Fibroblast of mammary gland (primary cell): ENCODE results near the gene BRWD1.

Experiments used
- DNase-seq: peaks from one replicate; pipeline ENCODE4 v3.0.0-alpha.2; 2010; ENCODE audit warnings: low read depth
- H3K4me3 ChIP-seq: 2 replicates; pipeline ENCODE4 v1.5.1; 2011; ENCODE audit warnings: low read depth, mild to moderate bottlenecking, low read length, moderate library complexity; ENCODE audit not compliant: control insufficient read depth
- CTCF ChIP-seq: conservative IDR thresholded peaks from 2 replicates; pipeline ENCODE4 v1.5.1; 2011; ENCODE audit warnings: low read depth, low read length, inconsistent platforms; ENCODE audit not compliant: control insufficient read depth, insufficient read depth

The BRWD1 gene

DNA sequence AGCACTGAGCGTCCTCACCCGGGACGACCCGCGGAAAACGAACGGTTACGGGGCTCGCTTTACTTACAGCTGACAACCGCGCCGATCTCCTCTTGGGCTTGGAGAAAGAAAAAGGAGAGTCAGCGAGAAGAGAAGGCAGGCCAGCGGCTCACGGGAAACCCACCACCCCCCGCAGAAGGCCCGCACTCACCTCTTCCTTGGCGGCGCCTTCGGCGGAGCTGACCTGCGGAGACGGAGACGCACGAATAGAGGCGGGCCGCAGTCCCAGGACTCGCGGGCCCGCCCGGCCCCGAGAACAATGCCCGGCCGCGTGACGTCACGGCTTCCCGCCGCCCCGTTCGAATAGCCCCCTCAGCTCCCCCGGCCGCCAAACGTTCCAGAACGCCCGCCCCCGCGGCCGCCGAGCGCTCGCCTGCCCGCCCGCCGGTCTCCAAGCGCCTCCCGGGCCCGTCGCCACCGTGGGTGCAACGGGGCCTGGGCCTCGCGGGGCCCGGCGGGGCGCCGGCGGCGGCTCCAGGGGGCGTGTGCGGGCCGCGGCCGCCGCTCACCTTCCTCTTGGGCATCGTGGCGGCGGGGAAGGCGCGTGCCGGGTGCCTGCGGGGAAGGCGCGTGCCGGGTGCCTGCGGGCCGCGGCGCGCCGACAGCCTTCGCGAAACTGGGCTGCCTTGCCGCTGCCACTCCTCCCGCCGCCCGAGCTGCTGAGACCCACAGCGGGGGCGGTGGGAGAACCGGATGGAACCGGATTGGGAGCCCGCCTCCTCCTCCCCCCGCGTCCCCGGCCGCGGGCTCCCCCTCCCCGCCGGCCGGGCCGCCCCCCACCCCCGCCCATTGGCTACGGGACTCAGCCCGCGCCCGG is 35.2 kb upstream of the BRWD1 start, which contains the start of gene HMGN1:
Gene HMGN1, minus strand, starts transcription at position 734 of the 856 bp plus-strand sequence. Its CDS starts 171 bp downstream, at position 563.
- TF ChIP-seq CTCF = no peak
- peak within 1 kb of the TSS; percentile 92 for H3K4me3 ChIP-seq
- DNase-seq = peak; percentile 78

- peak overlapping the region; percentile 92 for H3K4me3 ChIP-seq
- no peak for TF ChIP-seq CTCF
- no peak for DNase-seq
Measured at GRCh38 chr21:39348040-39348354, 34.6 kb upstream of the BRWD1 start.

GRCh38 chr21:39347537-39347936 is 34.1 kb upstream of the BRWD1 start:
- DNase-seq = no peak
- TF ChIP-seq CTCF = no peak
- peak overlapping the region; percentile 92 for H3K4me3 ChIP-seq

- no peak for DNase-seq
- TF ChIP-seq CTCF = no peak
- H3K4me3 ChIP-seq = no peak overlapping the region
Measured at GRCh38 chr21:39346671-39347331, 33.4 kb upstream of the BRWD1 start.

GRCh38 chr21:39346206-39346605 is 32.8 kb upstream of the BRWD1 start:
- no peak overlapping the region for H3K4me3 ChIP-seq
- no peak for DNase-seq
- TF ChIP-seq CTCF = no peak

DNA sequence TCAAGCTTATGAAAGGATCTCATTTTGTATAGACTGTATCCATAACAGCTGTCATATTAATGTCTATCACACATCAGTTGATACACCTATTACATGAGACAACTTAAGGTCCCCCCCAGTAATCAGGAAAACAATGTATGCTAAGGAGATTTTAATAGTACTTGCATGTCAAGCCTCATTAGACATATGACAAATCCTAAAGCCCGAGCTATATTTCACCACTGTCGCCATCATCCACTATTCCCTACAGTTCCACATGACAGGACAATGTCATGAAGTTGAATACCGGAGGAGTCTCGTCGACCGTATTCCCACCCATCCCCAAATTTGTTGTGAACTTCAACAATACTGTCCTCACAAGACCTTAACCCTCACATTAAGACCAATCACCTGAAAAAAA is 32.0 kb upstream of the BRWD1 start:
- H3K4me3 ChIP-seq = no peak overlapping the region
- TF ChIP-seq CTCF = no peak
- DNase-seq = no peak
